HCT116 (cell line): ENCODE data around the gene LRRFIP1. TPM values are rescaled to one million over a fixed set of nuclear protein-coding genes. Genes with fewer than 3 reads are reported as not detected.
A peak's percentile ranks its signal among the peaks of the same experiment; 100 is the strongest.

Experiments used
- ATAC-seq: fragments of 200-7000 bp; cut with Tn5 transposase; 2 replicates; pipeline ENCODE4 v1.9.1; 2020; ENCODE audit warnings: mild to moderate bottlenecking, moderate library complexity
- BruUV-seq: library from RNA; stranded (reverse); fragments of 400-500 nt; replicated peaks from 2 replicates; lab custom pipeline; 2021; lab: Mats Ljungman, UMichigan
- CTCF ChIA-PET: fragments of 300-600 bp; sonication (Branson Sonifier 250); formaldehyde crosslinking; loops from one replicate; lab custom pipeline; 2021; ENCODE audit warnings: antibody characterized with exemption; lab: Charles Lee
- POLR2A ChIA-PET: fragments of 300-600, 350-600 bp; sonication (Branson Sonifier 250); formaldehyde crosslinking; loops from one replicate; lab custom pipeline; 2021; ENCODE audit warnings: antibody characterized with exemption; lab: Charles Lee
- RAD21 ChIA-PET, 2 experiments: fragments of 300-600 bp; sonication (Branson Sonifier 250); formaldehyde crosslinking; loops; one replicate each; lab custom pipeline; 2023; ENCODE audit warnings: low total read pairs in 2 of 2; ENCODE audit not compliant: uncharacterized antibody in 2 of 2, unreplicated experiment in 2 of 2, low non-redundant PET in 1 of 2; lab: Charles Lee
- DNase-seq: peaks from one replicate; pipeline ENCODE4 v3.0.0-alpha.2; 2010; ENCODE audit warnings: low read depth, low spot score
- H2AFZ ChIP-seq: fragments of 200-600 bp; shearing (Covaris generic), sonication (generic); 2 replicates; pipeline ENCODE4 v1.6.1; 2017; ENCODE audit warnings: low read depth, mixed run types, mixed read lengths, antibody characterized with exemption, low read length; ENCODE audit not compliant: poor library complexity, severe bottlenecking
- H3K27ac ChIP-seq: 2 replicates; pipeline ENCODE4 v1.5.1; 2012; ENCODE audit warnings: low read depth, low read length
- H3K27me3 ChIP-seq: fragments of 200-600 bp; sonication (generic); 2 replicates; pipeline ENCODE4 v1.6.1; 2016; ENCODE audit warnings: mixed run types, low read length, mixed read lengths; ENCODE audit not compliant: insufficient read depth
- H3K36me3 ChIP-seq, 2 experiments: fragments of 200-500 bp in 1 of 2; fragments of 200-600 bp in 1 of 2; sonication (Bioruptor generic) in 1 of 2; sonication (generic) in 1 of 2; 2 replicates each; pipeline versions ENCODE4 v1.5.1 to v1.6.1; 2014 to 2016; ENCODE audit warnings: low read length in 2 of 2, inconsistent platforms in 1 of 2, mixed read lengths in 1 of 2, mixed run types in 1 of 2; ENCODE audit not compliant: insufficient read depth in 2 of 2, control insufficient read depth in 1 of 2
- H3K4me1 ChIP-seq, 2 experiments: fragments of 200-600 bp in 1 of 2; sonication (generic) in 1 of 2; 2 replicates each; pipeline versions ENCODE4 v1.5.1 to v1.6.1; 2012 to 2017; ENCODE audit warnings: low read length in 2 of 2, inconsistent platforms in 1 of 2, mild to moderate bottlenecking in 1 of 2, mixed read lengths in 1 of 2, mixed run types in 1 of 2, moderate library complexity in 1 of 2; ENCODE audit not compliant: insufficient read depth in 2 of 2, control insufficient read depth in 1 of 2
- H3K4me2 ChIP-seq: fragments of 200-600 bp; sonication (generic); 2 replicates; pipeline ENCODE4 v1.6.1; 2017; ENCODE audit warnings: mixed run types, low read length, mixed read lengths
- H3K4me3 ChIP-seq, 2 experiments: fragments of 200-600 bp in 1 of 2; sonication (generic) in 1 of 2; replicated peaks in 1 of 2; 2 replicates each; pipeline ENCODE4 v1.5.1; 2011 to 2016; ENCODE audit warnings: low read length in 2 of 2, control low read depth in 1 of 2, low read depth in 1 of 2, mild to moderate bottlenecking in 1 of 2, mixed read lengths in 1 of 2, mixed run types in 1 of 2
- H3K79me2 ChIP-seq: fragments of 200-600 bp; sonication (generic); 2 replicates; pipeline ENCODE4 v1.6.1; 2017; ENCODE audit warnings: mild to moderate bottlenecking, mixed run types, low read length, moderate library complexity, mixed read lengths; ENCODE audit not compliant: insufficient read depth
- H3K9ac ChIP-seq: fragments of 200-600 bp; sonication (generic); 2 replicates; pipeline ENCODE4 v1.6.1; 2016; ENCODE audit warnings: low read length, mixed read lengths
- H3K9me2 ChIP-seq: fragments of 200-600 bp; sonication (generic), shearing (Covaris generic); 2 replicates; pipeline ENCODE4 v1.6.1; 2017; ENCODE audit warnings: mixed run types, mild to moderate bottlenecking, moderate library complexity; ENCODE audit not compliant: insufficient read depth
- H3K9me3 ChIP-seq, 2 experiments: fragments of 200-500 bp in 1 of 2; fragments of 200-600 bp in 1 of 2; sonication (Bioruptor generic) in 1 of 2; sonication (generic) in 1 of 2; 2 replicates each; pipeline ENCODE4 v1.6.1; 2014 to 2017; ENCODE audit warnings: low read length in 2 of 2, mixed read lengths in 2 of 2, inconsistent platforms in 1 of 2, low read depth in 1 of 2, mild to moderate bottlenecking in 1 of 2, mixed run types in 1 of 2, moderate library complexity in 1 of 2; ENCODE audit not compliant: control insufficient read depth in 1 of 2, insufficient read depth in 1 of 2
- H4K20me1 ChIP-seq: fragments of 200-600 bp; sonication (generic), shearing (Covaris generic); 2 replicates; pipeline ENCODE4 v1.6.1; 2017; ENCODE audit warnings: mixed run types, mild to moderate bottlenecking, moderate library complexity; ENCODE audit not compliant: insufficient read depth
- CBX3 ChIP-seq: IDR thresholded peaks from 2 replicates; pipeline ENCODE4 v1.6.1; 2012; ENCODE audit warnings: low read depth
- CEBPB ChIP-seq: IDR thresholded peaks from 2 replicates; pipeline ENCODE4 v1.6.1; 2012; ENCODE audit warnings: low read depth
- CTCF ChIP-seq, 3 experiments: fragments of 200-600 bp in 1 of 3; sonication (generic) in 1 of 3; IDR thresholded peaks in 2 of 3; conservative IDR thresholded peaks in 1 of 3; 2 replicates each; pipeline ENCODE4 v1.5.1; 2012 to 2017; ENCODE audit warnings: low read depth in 2 of 3, low read length in 2 of 3, antibody characterized with exemption in 1 of 3, borderline replicate concordance in 1 of 3, control low read depth in 1 of 3, mild to moderate bottlenecking in 1 of 3, mixed read lengths in 1 of 3, mixed run types in 1 of 3, moderate library complexity in 1 of 3; ENCODE audit not compliant: insufficient read depth in 1 of 3
- ELF1 ChIP-seq: IDR thresholded peaks from 2 replicates; pipeline ENCODE4 v1.6.1; 2012; ENCODE audit warnings: low read depth, borderline replicate concordance
- EZH2 ChIP-seq: fragments of 200-600 bp; sonication (generic); IDR thresholded peaks from 2 replicates; pipeline ENCODE4 v1.6.1; 2017; ENCODE audit warnings: antibody characterized with exemption, mixed run types
- EZH2phosphoT487 ChIP-seq: fragments of 200-600 bp; IDR thresholded peaks from 2 replicates; pipeline ENCODE4 v1.6.1; 2018; ENCODE audit warnings: antibody characterized with exemption, borderline replicate concordance
- JUND ChIP-seq: IDR thresholded peaks from 2 replicates; pipeline ENCODE4 v1.6.1; 2012
- POLR2AphosphoS5 ChIP-seq: IDR thresholded peaks from 2 replicates; pipeline ENCODE4 v1.6.1; 2011; ENCODE audit warnings: mild to moderate bottlenecking, low read depth, low read length, moderate library complexity
- TCF7L2 ChIP-seq: IDR thresholded peaks from 2 replicates; pipeline ENCODE4 v1.7.0; 2011; ENCODE audit warnings: borderline replicate concordance, inconsistent platforms; ENCODE audit not compliant: insufficient read depth, insufficient read length; ENCODE audit errors: extremely low read depth
- YY1 ChIP-seq: IDR thresholded peaks from 2 replicates; pipeline ENCODE4 v1.6.1; 2011; ENCODE audit warnings: low read length, low read depth, moderate library complexity, mild to moderate bottlenecking; ENCODE audit not compliant: insufficient replicate concordance; ENCODE audit errors: extremely low read depth
- intact Hi-C: fragments of 100-400 bp; cut with micrococcal nuclease; formaldehyde crosslinking; loops from 2 replicates; pipeline ENCODE4 v1.10.0; 2022
- total RNA-seq: library from RNA; stranded (reverse); gene quantifications from one replicate; pipeline ENCODE4 v1.2.1, GENCODE V29; 2021; ENCODE audit not compliant: unreplicated experiment

Gene LRRFIP1
- total RNA-seq, 1 experiment from 2014 or later = 76.9 TPM

- Histone ChIP-seq H3K27ac (no peak overlapping the region), H4K20me1 (peaks cover 11% of the 10 kb centered on the region; the same call in 1 of the 2 replicates), H3K9me2 (no peaks in the 10 kb centered on the region), H2AFZ (no peak overlapping the region)
- RAD21 ChIA-PET = no interaction called here
- CTCF ChIA-PET = no interaction called here
- TF ChIP-seq YY1 (no peak), CTCF (IDR thresholded peaks at IDR 0.05 in 2 of 3, conservative IDR thresholded peaks at IDR 0.05 in 1 of 3; ENCODE audit: borderline replicate concordance in 1 of 3, insufficient read depth in 1 of 3, low read depth in 2 of 3, low read length in 2 of 3) (no peak), ELF1 (no peak)
- TF ChIP-seq, all 23 proteins: peak for 0
- Histone ChIP-seq H3K36me3 (peaks cover 0 to 3% of the 10 kb centered on the region in 2 experiments; a peak in 1 of 4 replicates), H3K27me3 (no peaks in the 10 kb centered on the region), H3K4me2 (peak overlapping the region; percentile 27; the same call in 1 of the 2 replicates), H3K4me3 (no peak overlapping the region), H3K9me3 (no peaks in the 10 kb centered on the region), H3K79me2 (peaks cover 81% of the 10 kb centered on the region), H3K4me1 (peaks cover 6 to 35% of the 10 kb centered on the region in 2 experiments; a peak in 3 of 4 replicates), H3K9ac (no peak overlapping the region)
- intact Hi-C loops = no loop called here
- POLR2A ChIA-PET = no interaction called here
- no TSS peak for BruUV-seq
- DNase-seq = no peak
- ATAC-seq = no peak
Measured at GRCh38 chr2:237723023-237723422, 95.6 kb downstream of the LRRFIP1 start.

GRCh38 chr2:237723602-237724001 is 96.2 kb downstream of the LRRFIP1 start:
- BruUV-seq = no TSS peak
- DNase-seq (no peak), ATAC-seq (peak; percentile 95)
- Histone ChIP-seq H3K27me3 (no peaks in the 10 kb centered on the region), H4K20me1 (peaks cover 11% of the 10 kb centered on the region; the same call in 1 of the 2 replicates), H3K36me3 (peaks cover 0 to 3% of the 10 kb centered on the region in 2 experiments; a peak in 1 of 4 replicates), H3K9ac (no peak overlapping the region), H3K27ac (no peak overlapping the region), H3K4me1 (peaks cover 6 to 35% of the 10 kb centered on the region in 2 experiments; a peak in 3 of 4 replicates), H2AFZ (no peak overlapping the region), H3K79me2 (peaks cover 80% of the 10 kb centered on the region), H3K4me3 (no peak overlapping the region), H3K9me3 (no peaks in the 10 kb centered on the region), H3K4me2 (peak overlapping the region; percentile 27; the same call in 1 of the 2 replicates), H3K9me2 (no peaks in the 10 kb centered on the region)
- intact Hi-C loops = no loop called here
- RAD21 ChIA-PET = no interaction called here
- POLR2A ChIA-PET = no interaction called here
- CTCF ChIA-PET = no interaction called here
- no peak for TF ChIP-seq EZH2phosphoT487
- no peak for TF ChIP-seq CBX3
- TF ChIP-seq TCF7L2 = no peak
- no peak for TF ChIP-seq ELF1
- no peak for TF ChIP-seq CEBPB
- TF ChIP-seq JUND = no peak
- no peak for TF ChIP-seq POLR2AphosphoS5
- TF ChIP-seq EZH2 = no peak
